ENCODE data around the gene RAB6B.

DNA sequence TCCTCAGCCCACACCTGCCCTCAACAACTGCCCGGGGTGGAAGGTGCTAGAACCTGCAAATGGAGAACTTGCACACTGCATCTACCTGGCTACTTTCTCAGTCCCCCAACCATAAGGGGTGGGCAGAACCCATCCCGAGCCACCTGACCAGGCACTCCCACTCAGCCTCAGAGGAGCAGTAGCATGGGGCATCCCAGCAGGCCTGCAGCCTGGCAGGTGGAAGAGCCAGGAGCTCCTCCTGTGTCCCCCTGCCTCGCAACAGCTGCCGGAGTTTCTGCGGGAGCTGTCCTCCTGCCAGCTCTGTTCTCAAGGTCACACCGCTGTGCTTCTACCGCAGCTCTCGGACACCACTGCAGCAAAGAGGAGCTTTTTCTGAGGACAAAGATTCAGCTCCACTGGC is 27.5 kb downstream of the RAB6B start:
- TF ChIP-seq, protein P1, sequence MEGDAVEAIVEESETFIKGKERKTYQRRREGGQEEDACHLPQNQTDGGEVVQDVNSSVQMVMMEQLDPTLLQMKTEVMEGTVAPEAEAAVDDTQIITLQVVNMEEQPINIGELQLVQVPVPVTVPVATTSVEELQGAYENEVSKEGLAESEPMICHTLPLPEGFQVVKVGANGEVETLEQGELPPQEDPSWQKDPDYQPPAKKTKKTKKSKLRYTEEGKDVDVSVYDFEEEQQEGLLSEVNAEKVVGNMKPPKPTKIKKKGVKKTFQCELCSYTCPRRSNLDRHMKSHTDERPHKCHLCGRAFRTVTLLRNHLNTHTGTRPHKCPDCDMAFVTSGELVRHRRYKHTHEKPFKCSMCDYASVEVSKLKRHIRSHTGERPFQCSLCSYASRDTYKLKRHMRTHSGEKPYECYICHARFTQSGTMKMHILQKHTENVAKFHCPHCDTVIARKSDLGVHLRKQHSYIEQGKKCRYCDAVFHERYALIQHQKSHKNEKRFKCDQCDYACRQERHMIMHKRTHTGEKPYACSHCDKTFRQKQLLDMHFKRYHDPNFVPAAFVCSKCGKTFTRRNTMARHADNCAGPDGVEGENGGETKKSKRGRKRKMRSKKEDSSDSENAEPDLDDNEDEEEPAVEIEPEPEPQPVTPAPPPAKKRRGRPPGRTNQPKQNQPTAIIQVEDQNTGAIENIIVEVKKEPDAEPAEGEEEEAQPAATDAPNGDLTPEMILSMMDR (conservative IDR thresholded peaks at IDR 0.05; ENCODE audit: low read depth, low read length): no peak
- TF ChIP-seq EZH2 (IDR thresholded peaks at IDR 0.05; ENCODE audit: borderline replicate concordance, low read depth, low read length, poor library complexity, severe bottlenecking): no peak
